HK-2 (cell line): ENCODE results near the gene RNF149.

Experiments used
- DNase-seq: peaks from one replicate; pipeline ENCODE4 v3.0.0-alpha.2; 2018; ENCODE audit not compliant: unreplicated experiment

Gene RNF149

DNA sequence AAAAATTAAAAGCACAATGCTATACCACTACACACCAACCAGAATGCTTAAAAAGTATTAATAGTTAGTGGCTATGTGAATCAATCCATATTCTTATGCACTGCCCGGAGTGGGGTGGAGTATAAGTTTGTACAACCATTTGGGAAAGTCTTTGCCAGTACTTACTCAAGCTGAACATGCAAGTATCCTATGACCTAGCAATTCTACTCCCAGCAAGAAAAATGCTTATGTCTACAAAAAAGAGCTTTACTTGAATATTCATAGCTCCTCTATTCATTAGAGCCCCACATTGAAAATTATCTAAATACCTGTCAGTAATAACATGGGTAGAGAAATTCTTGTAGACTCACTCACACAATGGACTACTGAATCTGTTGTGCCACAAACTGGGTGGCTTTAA is 77.3 kb downstream of the RNF149 start:
- DNase-seq = no peak

DNA sequence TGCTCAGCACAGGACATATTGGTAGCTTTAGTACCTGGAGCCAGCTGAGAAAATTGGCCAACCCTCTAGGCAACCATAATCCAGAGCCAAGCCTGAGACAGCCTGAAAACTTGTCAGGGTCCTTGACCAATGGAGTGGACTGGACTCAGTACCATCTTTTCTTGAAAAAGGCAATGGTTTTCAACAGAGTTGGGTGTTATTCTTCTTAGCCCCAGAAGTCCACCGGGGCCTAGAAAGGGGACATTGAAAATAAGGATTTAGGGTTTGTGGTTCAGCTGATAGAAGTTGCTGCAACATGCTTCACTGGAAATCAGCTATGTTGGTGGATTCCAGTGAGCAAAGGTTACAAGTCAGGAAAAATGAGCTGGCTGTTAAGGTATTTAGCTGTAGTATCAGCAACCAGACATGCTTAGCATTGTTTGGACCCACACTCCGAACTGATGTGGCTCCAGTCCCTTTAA is 77.9 kb downstream of the RNF149 start:
- no peak for DNase-seq
